Activated CD8-positive, alpha-beta memory T cell treated with anti-CD3 and anti-CD28 coated beads, Interleukin-2, amount 10 ng/mL, durations not matched to agents 7 days and 5 days (primary cell): ENCODE results near the gene MUC15. TPM values are rescaled to one million over a fixed set of nuclear protein-coding genes. Genes with fewer than 3 reads are reported as not detected.

ENCODE experiments used
- ATAC-seq: fragments of 150-1000 bp; cut with Tn5 transposase; one replicate; pipeline ENCODE4 v1.10.0; 2021; ENCODE audit warnings: moderate library complexity
- CTCF ChIA-PET: fragments of 350-600 bp; sonication (Branson Sonifier 250); formaldehyde crosslinking; loops from one replicate; lab custom pipeline; 2021; ENCODE audit warnings: antibody characterized with exemption; lab: Charles Lee
- DNase-seq: peaks from one replicate; pipeline ENCODE4 v3.0.0-alpha.2; 2020
- H3K27ac Mint-ChIP-seq: one replicate; pipeline ENCODE4 v1.8.0; 2021; ENCODE audit warnings: mild to moderate bottlenecking, mixed read lengths
- H3K27me3 Mint-ChIP-seq: one replicate; pipeline ENCODE4 v1.8.0; 2021; ENCODE audit warnings: mixed read lengths
- H3K36me3 Mint-ChIP-seq: one replicate; pipeline ENCODE4 v1.8.0; 2021; ENCODE audit warnings: mild to moderate bottlenecking, mixed read lengths
- H3K4me1 Mint-ChIP-seq: one replicate; pipeline ENCODE4 v1.8.0; 2021; ENCODE audit warnings: mixed read lengths
- H3K4me3 Mint-ChIP-seq: one replicate; pipeline ENCODE4 v1.8.0; 2021; ENCODE audit warnings: mild to moderate bottlenecking, moderate library complexity, mixed read lengths
- H3K9me3 Mint-ChIP-seq: one replicate; pipeline ENCODE4 v1.8.0; 2022; ENCODE audit warnings: low read depth, mixed read lengths
- total RNA-seq, 2 experiments: library from RNA; stranded (reverse); gene quantifications; one replicate each; pipeline ENCODE4 v1.2.3, GENCODE V29; 2021

The MUC15 gene
- total RNA-seq, 2 experiments from 2014 or later, result not detected

GRCh38 chr11:26593691-26594090, 21.6 kb upstream of the MUC15 start:
- CTCF ChIA-PET, result no interaction called here
- DNase-seq (no peak), ATAC-seq (no peak)
- Mint-ChIP-seq H3K36me3 (no peaks in the 10 kb centered on the region), H3K4me1 (no peaks in the 10 kb centered on the region), H3K9me3 (peaks cover 11% of the 10 kb centered on the region), H3K27me3 (no peaks in the 10 kb centered on the region), H3K27ac (no peak overlapping the region), H3K4me3 (no peak overlapping the region)

- Mint-ChIP-seq H3K36me3 (no peaks in the 10 kb centered on the region), H3K4me3 (no peak overlapping the region), H3K27me3 (no peaks in the 10 kb centered on the region), H3K27ac (no peak overlapping the region), H3K4me1 (no peaks in the 10 kb centered on the region), H3K9me3 (peaks cover 4% of the 10 kb centered on the region)
- no peak for DNase-seq
- CTCF ChIA-PET, result no interaction called here
- ATAC-seq, result no peak
These were observed 15.0 kb upstream of the MUC15 start for GRCh38 chr11:26587073-26587472.

- CTCF ChIA-PET, result no interaction called here
- Mint-ChIP-seq H3K27ac (no peak overlapping the region), H3K27me3 (no peaks in the 10 kb centered on the region), H3K9me3 (no peaks in the 10 kb centered on the region), H3K4me3 (no peak overlapping the region), H3K4me1 (no peaks in the 10 kb centered on the region), H3K36me3 (no peaks in the 10 kb centered on the region)
- DNase-seq (no peak), ATAC-seq (no peak)
These were observed 12.8 kb upstream of the MUC15 start for GRCh38 chr11:26584818-26585217.

GRCh38 chr11:26583550-26583949, 11.5 kb upstream of the MUC15 start:
- CTCF ChIA-PET, result no interaction called here
- no peak overlapping the region for H3K27ac Mint-ChIP-seq
- H3K9me3 Mint-ChIP-seq, result no peaks in the 10 kb centered on the region
- DNase-seq, result no peak
- no peaks in the 10 kb centered on the region for H3K4me1 Mint-ChIP-seq
- no peaks in the 10 kb centered on the region for H3K36me3 Mint-ChIP-seq
- H3K27me3 Mint-ChIP-seq, result no peaks in the 10 kb centered on the region
- H3K4me3 Mint-ChIP-seq, result no peak overlapping the region
- ATAC-seq, result no peak

GRCh38 chr11:26580929-26581328, 8.9 kb upstream of the MUC15 start:
- ATAC-seq (no peak), DNase-seq (no peak)
- Mint-ChIP-seq H3K4me3 (no peak overlapping the region), H3K27me3 (no peaks in the 10 kb centered on the region), H3K36me3 (no peaks in the 10 kb centered on the region), H3K27ac (no peak overlapping the region), H3K4me1 (no peaks in the 10 kb centered on the region), H3K9me3 (no peaks in the 10 kb centered on the region)
- CTCF ChIA-PET, result no interaction called here

- H3K4me3 Mint-ChIP-seq, result no peak overlapping the region
- no peaks in the 10 kb centered on the region for H3K4me1 Mint-ChIP-seq
- no peaks in the 10 kb centered on the region for H3K27me3 Mint-ChIP-seq
- CTCF ChIA-PET, result no interaction called here
- DNase-seq, result no peak
- no peaks in the 10 kb centered on the region for H3K9me3 Mint-ChIP-seq
- no peaks in the 10 kb centered on the region for H3K36me3 Mint-ChIP-seq
- H3K27ac Mint-ChIP-seq, result no peak overlapping the region
- ATAC-seq, result no peak
These were observed 7.6 kb upstream of the MUC15 start for GRCh38 chr11:26579683-26580082.

GRCh38 chr11:26578998-26579661, 7.1 kb upstream of the MUC15 start:
- Mint-ChIP-seq H3K36me3 (no peaks in the 10 kb centered on the region), H3K9me3 (peaks cover under 1% of the 10 kb centered on the region)
- no peak for ATAC-seq

GRCh38 chr11:26575946-26576345, 3.9 kb upstream of the MUC15 start:
- CTCF ChIA-PET, result no interaction called here
- no peak for ATAC-seq
- Mint-ChIP-seq H3K9me3 (peaks cover 2% of the 10 kb centered on the region), H3K4me1 (no peaks in the 10 kb centered on the region), H3K4me3 (no peak overlapping the region), H3K36me3 (no peaks in the 10 kb centered on the region), H3K27me3 (no peaks in the 10 kb centered on the region), H3K27ac (no peak overlapping the region)
- DNase-seq, result no peak

More at GRCh38 chr11:26578998-26579661, 7.1 kb upstream of the MUC15 start:
- Mint-ChIP-seq H3K27me3 (no peaks in the 10 kb centered on the region), H3K27ac (no peak overlapping the region), H3K4me3 (no peak overlapping the region), H3K4me1 (no peaks in the 10 kb centered on the region)
- no peak for DNase-seq
- CTCF ChIA-PET, result no interaction called here

- DNase-seq (no peak), ATAC-seq (no peak)
- no peaks in the 10 kb centered on the region for H3K27me3 Mint-ChIP-seq
- no peak overlapping the region for H3K27ac Mint-ChIP-seq
- CTCF ChIA-PET, result no interaction called here
- no peaks in the 10 kb centered on the region for H3K36me3 Mint-ChIP-seq
- H3K4me3 Mint-ChIP-seq, result no peak overlapping the region
- H3K9me3 Mint-ChIP-seq, result peaks cover 2% of the 10 kb centered on the region
- H3K4me1 Mint-ChIP-seq, result no peaks in the 10 kb centered on the region
These were observed 1.8 kb upstream of the MUC15 start for GRCh38 chr11:26573896-26574295.

- no peak overlapping the region for H3K4me3 Mint-ChIP-seq
These were observed 823 bp upstream of the MUC15 start for GRCh38 chr11:26572770-26573402.

GRCh38 chr11:26569646-26570045, 2.4 kb downstream of the MUC15 start:
- no peak for ATAC-seq
- CTCF ChIA-PET, result no interaction called here
- Mint-ChIP-seq H3K27me3 (no peaks in the 10 kb centered on the region), H3K4me1 (no peaks in the 10 kb centered on the region), H3K36me3 (no peaks in the 10 kb centered on the region), H3K27ac (no peak overlapping the region), H3K9me3 (peaks cover 2% of the 10 kb centered on the region), H3K4me3 (no peak overlapping the region)
- no peak for DNase-seq

More at GRCh38 chr11:26572770-26573402, 823 bp upstream of the MUC15 start:
- H3K27me3 Mint-ChIP-seq, result no peaks in the 10 kb centered on the region
- no peaks in the 10 kb centered on the region for H3K4me1 Mint-ChIP-seq
- H3K36me3 Mint-ChIP-seq, result no peaks in the 10 kb centered on the region
- H3K9me3 Mint-ChIP-seq, result peaks cover 2% of the 10 kb centered on the region
- DNase-seq, result no peak
- CTCF ChIA-PET, result no interaction called here
- ATAC-seq, result no peak
- no peak overlapping the region for H3K27ac Mint-ChIP-seq

GRCh38 chr11:26558190-26558589, 13.9 kb downstream of the MUC15 start:
- ATAC-seq (no peak), DNase-seq (no peak)
- Mint-ChIP-seq H3K4me3 (no peak overlapping the region), H3K36me3 (no peaks in the 10 kb centered on the region), H3K27me3 (no peaks in the 10 kb centered on the region), H3K4me1 (no peaks in the 10 kb centered on the region), H3K9me3 (peaks cover 4% of the 10 kb centered on the region), H3K27ac (no peak overlapping the region)
- CTCF ChIA-PET, result no interaction called here

- Mint-ChIP-seq H3K27me3 (no peaks in the 10 kb centered on the region), H3K4me1 (no peaks in the 10 kb centered on the region), H3K36me3 (no peaks in the 10 kb centered on the region), H3K9me3 (peaks cover 4% of the 10 kb centered on the region), H3K27ac (no peak overlapping the region), H3K4me3 (no peak overlapping the region)
- DNase-seq (no peak), ATAC-seq (no peak)
- CTCF ChIA-PET, result no interaction called here
These were observed 14.4 kb downstream of the MUC15 start for GRCh38 chr11:26557666-26558065.

GRCh38 chr11:26556582-26556981, 15.5 kb downstream of the MUC15 start:
- no peaks in the 10 kb centered on the region for H3K4me1 Mint-ChIP-seq
- H3K9me3 Mint-ChIP-seq, result peaks cover 4% of the 10 kb centered on the region
- no peaks in the 10 kb centered on the region for H3K36me3 Mint-ChIP-seq
- CTCF ChIA-PET, result no interaction called here
- H3K27me3 Mint-ChIP-seq, result no peaks in the 10 kb centered on the region
- no peak for ATAC-seq
- no peak overlapping the region for H3K27ac Mint-ChIP-seq
- no peak overlapping the region for H3K4me3 Mint-ChIP-seq
- DNase-seq, result no peak
